K562 treated with DMSO at 1 percent for 4 hours (cell line): ENCODE measurements around the gene RABGGTB. TPM values are rescaled to one million over a fixed set of nuclear protein-coding genes. Genes with fewer than 3 reads are reported as not detected.

Source experiments
- total RNA-seq: library from RNA; unstranded; fragments of 300-600 nt; gene quantifications from 2 replicates; pipeline ENCODE4 v1.2.3, GENCODE V29; 2022; ENCODE audit not compliant: insufficient read depth

The RABGGTB gene
- 47.0 and 69.0 TPM in 2 replicates for total RNA-seq

GRCh38 chr1:75785983-75786853 is at the start of gene RABGGTB:
Gene RABGGTB (plus strand): TSS chr1:75786256. CDS start chr1:75786272, 16 bp downstream.

GRCh38 chr1:75796376-75797272 is 10.6 kb downstream of the RABGGTB start, which contains the start of gene MSH4:
Gene MSH4 (plus strand): TSS chr1:75796882. CDS start chr1:75796986, 104 bp downstream.

Other genes with a start within 250 kb of the RABGGTB start
- gene SLC44A5, start 175.1 kb upstream of the RABGGTB start, total RNA-seq = 3.2 and 4.8 TPM in 2 replicates
- gene ACADM, start 61.5 kb upstream of the RABGGTB start, total RNA-seq = 57.5 and 69.7 TPM in 2 replicates
- 0.17 TPM in 1 of 2 replicates, not detected in the other for gene MSH4, start 10.6 kb downstream of the RABGGTB start, total RNA-seq
- gene ASB17, start 146.1 kb downstream of the RABGGTB start, total RNA-seq = not detected in 2 replicates